OCI-LY1 (cell line): ENCODE data around the gene PTPRN2.

ENCODE experiments used
- H2AFZ ChIP-seq: fragments of 200-600 bp; sonication (generic), shearing (Covaris generic); 2 replicates; pipeline ENCODE4 v1.6.0; 2014; ENCODE audit warnings: antibody characterized with exemption, mild to moderate bottlenecking, low read length
- H3F3A ChIP-seq: fragments of 200-600 bp; sonication (generic), shearing (Covaris generic); 2 replicates; pipeline ENCODE4 v1.6.0; 2014; ENCODE audit warnings: mild to moderate bottlenecking, antibody characterized with exemption, low read length, moderate library complexity; ENCODE audit not compliant: insufficient read depth
- H3K27ac ChIP-seq: fragments of 200-600 bp; sonication (generic); 2 replicates; pipeline ENCODE4 v1.5.1; 2014; ENCODE audit warnings: low read length, mixed run types, mild to moderate bottlenecking, low read depth; ENCODE audit not compliant: poor library complexity, severe bottlenecking
- H3K27me3 ChIP-seq: fragments of 200-600 bp; sonication (generic); 2 replicates; pipeline ENCODE4 v1.6.0; 2014; ENCODE audit warnings: antibody characterized with exemption, mild to moderate bottlenecking, low read length, moderate library complexity; ENCODE audit not compliant: insufficient read depth
- H3K36me3 ChIP-seq: fragments of 200-600 bp; sonication (generic); 2 replicates; pipeline ENCODE4 v1.6.1; 2014; ENCODE audit warnings: mild to moderate bottlenecking, antibody characterized with exemption, low read length, moderate library complexity, mixed read lengths; ENCODE audit not compliant: insufficient read depth
- H3K4me1 ChIP-seq: fragments of 200-600 bp; sonication (generic); 2 replicates; pipeline ENCODE4 v1.5.1; 2014; ENCODE audit warnings: mild to moderate bottlenecking, low read length, moderate library complexity; ENCODE audit not compliant: insufficient read depth, severe bottlenecking
- H3K4me2 ChIP-seq: fragments of 200-600 bp; sonication (generic), shearing (Covaris generic); 2 replicates; pipeline ENCODE4 v1.6.1; 2014; ENCODE audit warnings: low read length
- H3K4me3 ChIP-seq: fragments of 200-600 bp; sonication (generic); 2 replicates; pipeline ENCODE4 v1.5.1; 2014; ENCODE audit warnings: low read length, low read depth, mild to moderate bottlenecking, mixed read lengths; ENCODE audit not compliant: poor library complexity, severe bottlenecking
- H3K79me2 ChIP-seq: fragments of 200-600 bp; shearing (Covaris generic); 2 replicates; pipeline ENCODE4 v1.6.1; 2016; ENCODE audit warnings: mixed run types, low read length, mixed read lengths; ENCODE audit not compliant: insufficient read depth
- H3K9ac ChIP-seq: fragments of 200-600 bp; sonication (generic), shearing (Covaris generic); 2 replicates; pipeline ENCODE4 v1.6.1; 2014; ENCODE audit warnings: mild to moderate bottlenecking, low read length, mixed read lengths
- H3K9me2 ChIP-seq: fragments of 200-600 bp; sonication (generic), shearing (Covaris generic); 2 replicates; pipeline ENCODE4 v1.6.1; 2014; ENCODE audit warnings: low read depth, mild to moderate bottlenecking, low read length, mixed read lengths
- H3K9me3 ChIP-seq: fragments of 200-600 bp; shearing (Covaris generic); 2 replicates; pipeline ENCODE4 v1.6.1; 2014; ENCODE audit warnings: low read length, mixed read lengths
- H4K20me1 ChIP-seq: fragments of 200-600 bp; sonication (generic), shearing (Covaris generic); 2 replicates; pipeline ENCODE4 v1.6.0; 2016; ENCODE audit warnings: mild to moderate bottlenecking, low read length; ENCODE audit not compliant: insufficient read depth
- CTCF ChIP-seq: fragments of 200-600 bp; sonication (generic), shearing (Covaris generic); IDR thresholded peaks from 2 replicates; pipeline ENCODE4 v1.5.1; 2017; ENCODE audit warnings: mild to moderate bottlenecking, antibody characterized with exemption, low read length, moderate library complexity, mixed read lengths
- EZH2 ChIP-seq: fragments of 200-600 bp; sonication (generic), shearing (Covaris generic); IDR thresholded peaks from 2 replicates; pipeline ENCODE4 v1.8.0; 2017; ENCODE audit warnings: borderline replicate concordance, mixed run types, mild to moderate bottlenecking, antibody characterized with exemption, low read length, moderate library complexity, mixed read lengths

Gene PTPRN2

DNA sequence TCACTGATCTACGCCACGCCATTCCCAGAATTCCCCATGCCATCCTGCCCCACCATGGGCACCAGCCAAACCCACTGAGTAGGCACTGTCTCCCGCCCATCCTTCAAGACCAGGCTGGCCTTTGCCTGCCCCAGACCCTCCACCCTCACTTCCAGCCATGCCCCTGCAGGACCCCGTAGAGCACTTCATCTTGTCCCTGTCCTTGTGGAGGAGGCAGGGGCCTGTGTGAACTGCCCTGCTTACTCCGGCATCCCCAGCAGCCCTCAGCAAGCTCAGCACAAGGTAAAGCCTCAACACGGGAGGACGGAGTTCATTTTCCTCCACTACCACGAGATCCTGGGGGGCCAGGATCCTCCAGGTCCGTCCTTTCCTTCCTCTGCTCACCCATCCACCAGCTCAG, 577.7 kb downstream of the PTPRN2 start:
- no peak overlapping the region for H2AFZ ChIP-seq
- peaks cover 3% of the 10 kb centered on the region; the same call in 1 of the 2 replicates for H3K27me3 ChIP-seq
- no peaks in the 10 kb centered on the region for H3K36me3 ChIP-seq
- H3K9me3 ChIP-seq: no peaks in the 10 kb centered on the region
- no peaks in the 10 kb centered on the region for H3F3A ChIP-seq
- H3K79me2 ChIP-seq: no peaks in the 10 kb centered on the region
- TF ChIP-seq CTCF (no peak), EZH2 (no peak)
- no peak overlapping the region for H3K4me2 ChIP-seq
- no peak overlapping the region for H3K27ac ChIP-seq
- no peak overlapping the region for H3K4me3 ChIP-seq
- H4K20me1 ChIP-seq: no peaks in the 10 kb centered on the region
- no peak overlapping the region for H3K9ac ChIP-seq
- H3K4me1 ChIP-seq: no peaks in the 10 kb centered on the region
- no peaks in the 10 kb centered on the region for H3K9me2 ChIP-seq

GRCh38 chr7:158008267-158008666, 579.4 kb downstream of the PTPRN2 start:
- Histone ChIP-seq H3K4me3 (no peak overlapping the region), H3K27me3 (peaks cover 3% of the 10 kb centered on the region; the same call in 1 of the 2 replicates), H3K9ac (no peak overlapping the region), H4K20me1 (no peaks in the 10 kb centered on the region), H3K9me3 (no peaks in the 10 kb centered on the region), H3F3A (no peaks in the 10 kb centered on the region), H3K79me2 (no peaks in the 10 kb centered on the region), H3K4me2 (no peak overlapping the region), H3K36me3 (no peaks in the 10 kb centered on the region), H3K4me1 (no peaks in the 10 kb centered on the region), H2AFZ (no peak overlapping the region), H3K27ac (no peak overlapping the region), H3K9me2 (no peaks in the 10 kb centered on the region)
- TF ChIP-seq CTCF: no peak
- no peak for TF ChIP-seq EZH2

GRCh38 chr7:158007697-158008257, 579.8 kb downstream of the PTPRN2 start:
- no peak overlapping the region for H2AFZ ChIP-seq
- no peaks in the 10 kb centered on the region for H3K36me3 ChIP-seq
- H3K9me2 ChIP-seq: no peaks in the 10 kb centered on the region
- no peak overlapping the region for H3K27ac ChIP-seq
- H3K79me2 ChIP-seq: no peaks in the 10 kb centered on the region
- no peaks in the 10 kb centered on the region for H3K4me1 ChIP-seq
- H4K20me1 ChIP-seq: no peaks in the 10 kb centered on the region
- H3K4me2 ChIP-seq: no peak overlapping the region
- H3K27me3 ChIP-seq: peaks cover 3% of the 10 kb centered on the region; the same call in 1 of the 2 replicates
- H3K9ac ChIP-seq: no peak overlapping the region
- H3K9me3 ChIP-seq: no peaks in the 10 kb centered on the region
- TF ChIP-seq CTCF: no peak
- no peak for TF ChIP-seq EZH2
- no peaks in the 10 kb centered on the region for H3F3A ChIP-seq
- no peak overlapping the region for H3K4me3 ChIP-seq
